DOHH2 (cell line): ENCODE data around the gene FHOD3.

Source experiments
- H3F3A ChIP-seq: fragments of 200-600 bp; sonication (generic), shearing (Covaris generic); 2 replicates; pipeline ENCODE4 v1.6.0; 2016; ENCODE audit warnings: antibody characterized with exemption, mild to moderate bottlenecking; ENCODE audit not compliant: control insufficient read depth, insufficient read depth
- H3K27ac ChIP-seq: fragments of 200-600 bp; sonication (generic); 2 replicates; pipeline ENCODE4 v1.5.1; 2014; ENCODE audit warnings: low read depth, mild to moderate bottlenecking, low read length, moderate library complexity
- H3K27me3 ChIP-seq: fragments of 200-600 bp; sonication (generic); 2 replicates; pipeline ENCODE4 v1.6.1; 2014; ENCODE audit warnings: mild to moderate bottlenecking, low read length, mixed read lengths; ENCODE audit not compliant: control insufficient read depth
- H3K36me3 ChIP-seq: fragments of 200-600 bp; sonication (generic); 2 replicates; pipeline ENCODE4 v1.6.1; 2014; ENCODE audit warnings: mild to moderate bottlenecking, low read length, moderate library complexity, mixed read lengths; ENCODE audit not compliant: control insufficient read depth
- H3K4me1 ChIP-seq: fragments of 200-600 bp; sonication (generic); 2 replicates; pipeline ENCODE4 v1.6.1; 2014; ENCODE audit warnings: mild to moderate bottlenecking, low read length, mixed read lengths; ENCODE audit not compliant: control insufficient read depth
- H3K4me2 ChIP-seq: fragments of 200-600 bp; sonication (generic); 2 replicates; pipeline ENCODE4 v1.6.0; 2014; ENCODE audit warnings: mild to moderate bottlenecking, low read length, moderate library complexity
- H3K4me3 ChIP-seq: fragments of 200-600 bp; sonication (generic); 2 replicates; pipeline ENCODE4 v1.5.1; 2014; ENCODE audit warnings: mild to moderate bottlenecking, low read length, mixed read lengths
- H3K79me2 ChIP-seq: fragments of 200-600 bp; sonication (generic); 2 replicates; pipeline ENCODE4 v1.6.1; 2014; ENCODE audit warnings: mild to moderate bottlenecking, low read length, mixed read lengths; ENCODE audit not compliant: control insufficient read depth
- H3K9me2 ChIP-seq: fragments of 200-600 bp; sonication (generic); replicated peaks from 2 replicates; pipeline ENCODE4 v1.6.1; 2014; ENCODE audit warnings: mild to moderate bottlenecking, low read length, mixed read lengths; ENCODE audit not compliant: control insufficient read depth
- H3K9me3 ChIP-seq: fragments of 200-600 bp; sonication (generic); 2 replicates; pipeline ENCODE4 v1.6.1; 2014; ENCODE audit warnings: antibody characterized with exemption, low read length, mixed read lengths; ENCODE audit not compliant: control insufficient read depth, insufficient read depth
- H4K20me1 ChIP-seq: fragments of 200-600 bp; sonication (generic); 2 replicates; pipeline ENCODE4 v1.6.0; 2014; ENCODE audit warnings: low read depth, mild to moderate bottlenecking, antibody characterized with exemption, low read length, moderate library complexity; ENCODE audit not compliant: control insufficient read depth, insufficient read depth
- EZH2phosphoT487 ChIP-seq: fragments of 200-600 bp; sonication (generic); IDR thresholded peaks from 2 replicates; pipeline ENCODE4 v1.6.1; 2017; ENCODE audit warnings: borderline replicate concordance, mild to moderate bottlenecking, antibody characterized with exemption, low read length, moderate library complexity, mixed read lengths
- TF ChIP-seq, protein P1 (sequence below): fragments of 200-600 bp; sonication (generic); IDR thresholded peaks from one replicate; pipeline ENCODE4 v1.5.1; 2014; ENCODE audit warnings: antibody characterized with exemption, mild to moderate bottlenecking, low read depth, low read length; ENCODE audit not compliant: poor library complexity, severe bottlenecking

The FHOD3 gene

DNA sequence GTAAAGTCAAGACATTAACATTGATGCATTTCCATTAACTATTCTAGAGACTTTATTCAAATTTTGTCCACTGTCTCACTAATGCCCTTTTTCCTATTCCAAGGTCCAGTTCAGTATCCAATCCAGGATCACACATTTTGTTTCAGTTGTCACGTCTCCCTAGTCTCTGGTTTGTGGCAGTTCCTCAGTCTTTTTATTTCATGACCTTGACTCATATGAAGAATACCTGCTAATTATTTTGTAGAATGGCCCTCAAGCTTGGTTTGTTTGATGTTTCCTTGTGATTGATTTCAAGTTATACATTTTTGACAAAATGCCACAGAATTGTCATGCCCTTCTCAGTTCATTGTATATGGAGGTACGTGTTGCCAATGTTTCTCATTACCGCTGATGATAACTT is 145.2 kb downstream of the FHOD3 start:
- TF ChIP-seq, protein P1, sequence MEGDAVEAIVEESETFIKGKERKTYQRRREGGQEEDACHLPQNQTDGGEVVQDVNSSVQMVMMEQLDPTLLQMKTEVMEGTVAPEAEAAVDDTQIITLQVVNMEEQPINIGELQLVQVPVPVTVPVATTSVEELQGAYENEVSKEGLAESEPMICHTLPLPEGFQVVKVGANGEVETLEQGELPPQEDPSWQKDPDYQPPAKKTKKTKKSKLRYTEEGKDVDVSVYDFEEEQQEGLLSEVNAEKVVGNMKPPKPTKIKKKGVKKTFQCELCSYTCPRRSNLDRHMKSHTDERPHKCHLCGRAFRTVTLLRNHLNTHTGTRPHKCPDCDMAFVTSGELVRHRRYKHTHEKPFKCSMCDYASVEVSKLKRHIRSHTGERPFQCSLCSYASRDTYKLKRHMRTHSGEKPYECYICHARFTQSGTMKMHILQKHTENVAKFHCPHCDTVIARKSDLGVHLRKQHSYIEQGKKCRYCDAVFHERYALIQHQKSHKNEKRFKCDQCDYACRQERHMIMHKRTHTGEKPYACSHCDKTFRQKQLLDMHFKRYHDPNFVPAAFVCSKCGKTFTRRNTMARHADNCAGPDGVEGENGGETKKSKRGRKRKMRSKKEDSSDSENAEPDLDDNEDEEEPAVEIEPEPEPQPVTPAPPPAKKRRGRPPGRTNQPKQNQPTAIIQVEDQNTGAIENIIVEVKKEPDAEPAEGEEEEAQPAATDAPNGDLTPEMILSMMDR, result no peak
- TF ChIP-seq EZH2phosphoT487, result no peak
- H3F3A ChIP-seq, result no peaks in the 10 kb centered on the region
- no peaks in the 10 kb centered on the region for H3K36me3 ChIP-seq
- H3K27ac ChIP-seq, result no peak overlapping the region
- no peaks in the 10 kb centered on the region for H3K9me3 ChIP-seq
- H3K79me2 ChIP-seq, result no peaks in the 10 kb centered on the region
- no peaks in the 10 kb centered on the region for H3K4me1 ChIP-seq
- H3K4me3 ChIP-seq, result no peak overlapping the region
- no peak overlapping the region for H3K4me2 ChIP-seq
- peaks cover 11% of the 10 kb centered on the region for H3K27me3 ChIP-seq
- no peaks in the 10 kb centered on the region for H4K20me1 ChIP-seq
- no peaks in the 10 kb centered on the region for H3K9me2 ChIP-seq

DNA sequence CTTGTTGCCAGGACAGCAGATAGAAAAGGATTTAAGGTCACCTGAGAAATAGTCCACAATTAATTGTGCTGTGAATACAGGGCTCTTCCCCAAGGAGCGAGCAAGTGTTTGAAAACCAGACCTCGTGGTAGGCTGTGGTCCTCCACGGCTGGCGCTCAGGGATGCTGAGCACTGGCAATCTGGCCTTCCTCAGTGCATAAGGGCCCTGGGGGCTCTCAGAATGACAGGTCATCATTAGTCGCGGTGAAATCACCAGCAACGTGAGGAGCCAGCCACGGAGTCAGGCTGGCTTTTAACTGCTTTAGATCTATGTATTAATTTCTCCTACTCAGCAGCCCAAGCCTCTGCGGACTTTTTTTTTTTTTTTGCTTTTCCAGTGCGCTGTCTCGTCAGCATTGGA is 148.5 kb downstream of the FHOD3 start:
- H3F3A ChIP-seq, result no peaks in the 10 kb centered on the region
- no peak overlapping the region for H3K4me3 ChIP-seq
- H3K9me2 ChIP-seq, result no peaks in the 10 kb centered on the region
- TF ChIP-seq EZH2phosphoT487, result no peak
- TF ChIP-seq, protein P1, result no peak
- H3K36me3 ChIP-seq, result no peaks in the 10 kb centered on the region
- H4K20me1 ChIP-seq, result no peaks in the 10 kb centered on the region
- no peaks in the 10 kb centered on the region for H3K9me3 ChIP-seq
- no peaks in the 10 kb centered on the region for H3K4me1 ChIP-seq
- H3K27me3 ChIP-seq, result peaks cover 10% of the 10 kb centered on the region
- no peak overlapping the region for H3K4me2 ChIP-seq
- no peaks in the 10 kb centered on the region for H3K79me2 ChIP-seq
- H3K27ac ChIP-seq, result no peak overlapping the region

DNA sequence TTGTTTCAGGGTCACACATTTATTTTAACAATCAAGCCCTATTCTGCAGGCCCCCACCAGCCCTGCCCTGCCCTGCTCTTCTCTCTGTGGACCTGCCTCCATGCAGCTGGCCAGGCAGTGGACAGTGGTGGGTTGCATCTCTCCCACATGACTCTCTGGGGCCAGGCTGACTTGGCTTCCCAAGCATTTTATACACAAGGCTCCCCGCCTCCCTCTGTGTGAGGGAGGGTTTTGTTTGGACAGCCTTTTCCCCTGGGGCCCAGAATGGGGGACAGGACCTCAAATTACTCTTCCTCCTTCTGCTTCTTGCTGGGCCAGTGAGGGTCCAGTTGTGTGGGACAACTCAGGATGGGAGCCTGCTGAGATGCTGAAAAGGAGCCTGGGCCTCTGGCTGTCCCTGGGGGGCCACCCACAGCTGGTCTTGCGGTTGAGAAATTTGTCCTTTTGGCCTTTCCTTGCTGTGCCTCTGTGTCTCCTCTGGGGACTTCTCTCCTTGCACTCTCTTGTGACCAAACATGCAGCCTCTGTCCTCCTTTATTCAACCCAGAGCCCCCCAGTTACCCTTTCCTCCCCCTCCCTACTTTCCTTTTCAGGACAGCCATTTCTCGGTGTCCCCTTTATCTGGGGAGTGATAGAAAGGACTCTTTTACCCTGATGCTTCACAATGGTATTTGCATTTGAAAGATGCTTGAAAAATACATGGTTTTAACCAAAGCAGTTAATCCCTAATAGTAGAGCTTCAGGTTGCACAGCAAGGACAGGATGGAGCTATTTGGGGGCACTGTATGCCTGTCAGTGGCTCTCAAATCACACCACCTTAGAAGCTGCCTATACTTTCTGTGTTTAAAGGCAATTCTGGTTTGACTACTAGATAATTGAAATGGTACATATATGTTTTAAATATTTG is 151.1 kb downstream of the FHOD3 start:
- Histone ChIP-seq H3K4me3 (no peak overlapping the region), H3K9me3 (no peaks in the 10 kb centered on the region), H3K27me3 (no peaks in the 10 kb centered on the region), H4K20me1 (no peaks in the 10 kb centered on the region), H3K27ac (no peak overlapping the region), H3K4me1 (no peaks in the 10 kb centered on the region), H3K4me2 (no peak overlapping the region), H3K36me3 (no peaks in the 10 kb centered on the region), H3F3A (no peaks in the 10 kb centered on the region), H3K9me2 (no peaks in the 10 kb centered on the region), H3K79me2 (no peaks in the 10 kb centered on the region)
- TF ChIP-seq, protein P1, result no peak
- TF ChIP-seq EZH2phosphoT487, result no peak
